ENCODE measurements around the gene IFT20.

DNA sequence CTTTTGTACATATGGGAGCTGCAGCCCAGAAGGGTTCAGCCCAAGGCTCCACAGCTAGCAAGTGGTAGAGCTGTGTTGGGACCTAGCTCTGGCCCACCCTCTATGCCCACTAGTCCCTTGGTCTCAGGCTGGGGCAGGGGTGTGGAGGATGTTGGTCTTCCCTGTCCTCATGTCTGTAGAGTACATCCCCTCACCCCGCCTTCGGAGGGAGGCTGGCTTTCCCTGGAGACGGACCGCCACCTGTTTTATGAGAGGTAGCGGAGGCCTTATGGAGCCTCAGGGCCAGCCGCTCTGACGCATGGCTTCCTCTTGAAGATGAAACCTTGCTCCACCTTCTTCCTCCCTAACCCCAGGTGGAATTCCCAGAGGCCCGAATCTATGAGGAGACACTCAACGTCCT, 8.7 kb upstream of the IFT20 start:
- TF ChIP-seq, protein P1, sequence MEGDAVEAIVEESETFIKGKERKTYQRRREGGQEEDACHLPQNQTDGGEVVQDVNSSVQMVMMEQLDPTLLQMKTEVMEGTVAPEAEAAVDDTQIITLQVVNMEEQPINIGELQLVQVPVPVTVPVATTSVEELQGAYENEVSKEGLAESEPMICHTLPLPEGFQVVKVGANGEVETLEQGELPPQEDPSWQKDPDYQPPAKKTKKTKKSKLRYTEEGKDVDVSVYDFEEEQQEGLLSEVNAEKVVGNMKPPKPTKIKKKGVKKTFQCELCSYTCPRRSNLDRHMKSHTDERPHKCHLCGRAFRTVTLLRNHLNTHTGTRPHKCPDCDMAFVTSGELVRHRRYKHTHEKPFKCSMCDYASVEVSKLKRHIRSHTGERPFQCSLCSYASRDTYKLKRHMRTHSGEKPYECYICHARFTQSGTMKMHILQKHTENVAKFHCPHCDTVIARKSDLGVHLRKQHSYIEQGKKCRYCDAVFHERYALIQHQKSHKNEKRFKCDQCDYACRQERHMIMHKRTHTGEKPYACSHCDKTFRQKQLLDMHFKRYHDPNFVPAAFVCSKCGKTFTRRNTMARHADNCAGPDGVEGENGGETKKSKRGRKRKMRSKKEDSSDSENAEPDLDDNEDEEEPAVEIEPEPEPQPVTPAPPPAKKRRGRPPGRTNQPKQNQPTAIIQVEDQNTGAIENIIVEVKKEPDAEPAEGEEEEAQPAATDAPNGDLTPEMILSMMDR (IDR thresholded peaks at IDR 0.05): no peak
- TF ChIP-seq POLR2AphosphoS5 (IDR thresholded peaks at IDR 0.05; ENCODE audit: low read depth, low read length) (no peak), TCF7L2 (IDR thresholded peaks at IDR 0.05; ENCODE audit: low read depth, low read length) (no peak)
